Sigmoid colon (tissue), 7 donors: Measurements from ENCODE around the gene OR6M1. TPM values are rescaled to one million over a fixed set of nuclear protein-coding genes. Genes with fewer than 3 reads are reported as not detected.

Source experiments
- DNase-seq: peaks from one replicate; pipeline ENCODE4 v3.0.0-alpha.2; 2019
- H3K27ac ChIP-seq, 4 donors: fragments of 200-600 bp; sonication (generic); one replicate each; pipeline ENCODE4 v1.5.1; 2016 to 2019; ENCODE audit warnings: mild to moderate bottlenecking in 1 of 4
- H3K27me3 ChIP-seq, 3 donors: fragments of 200-600 bp; sonication (generic); one replicate each; pipeline ENCODE4 v1.5.1; 2019; ENCODE audit warnings: mild to moderate bottlenecking in 1 of 3
- H3K36me3 ChIP-seq, 4 donors: fragments of 200-600 bp; sonication (generic); one replicate each; pipeline ENCODE4 v1.5.1; 2016 to 2019
- H3K4me1 ChIP-seq, 4 donors: fragments of 200-600 bp; sonication (generic); one replicate each; pipeline ENCODE4 v1.5.1; 2017 to 2019
- H3K4me3 ChIP-seq, 4 donors: fragments of 200-600 bp; sonication (generic); one replicate each; pipeline ENCODE4 v1.5.1; 2017 to 2019; ENCODE audit warnings: mild to moderate bottlenecking in 2 of 4, moderate library complexity in 1 of 4
- H3K9me3 ChIP-seq, 4 donors: fragments of 200-600 bp in 3 of 4; sonication (generic) in 3 of 4; one replicate each; pipeline versions ENCODE4 v1.5.1 to v1.6.1; 2013 to 2019
- CTCF ChIP-seq, 4 experiments: fragments of 450-650 bp in 3 of 4; fragments of 200-600 bp in 1 of 4; IDR thresholded peaks; one replicate each; pipeline ENCODE4 v1.5.1; 2016 to 2019; ENCODE audit warnings: antibody characterized with exemption in 4 of 4, mild to moderate bottlenecking in 3 of 4, moderate library complexity in 2 of 4
- EP300 ChIP-seq, 4 donors: sonication (generic); formaldehyde crosslinking; IDR thresholded peaks; one replicate each; pipeline ENCODE4 v1.6.1; 2017; ENCODE audit warnings: antibody characterized with exemption in 4 of 4
- POLR2A ChIP-seq, 2 donors: fragments of 450-650 bp; IDR thresholded peaks; one replicate each; pipeline ENCODE4 v1.6.1; 2016; ENCODE audit warnings: antibody characterized with exemption in 2 of 2, mild to moderate bottlenecking in 2 of 2, moderate library complexity in 2 of 2
- POLR2AphosphoS5 ChIP-seq, 4 donors: sonication (generic); formaldehyde crosslinking; IDR thresholded peaks; one replicate each; pipeline ENCODE4 v1.6.1; 2017; ENCODE audit warnings: antibody characterized with exemption in 4 of 4
- WGBS, 2 donors: extraction: QIAGEN DNeasy Blood & Tissue Kit; methylation state at CpG; one replicate each; pipeline ENCODE4 v1.1.7; 2013; 5-methylcytosine and 5-hydroxymethylcytosine counted together
- intact Hi-C: fragments of 100-400 bp; cut with DNase I; formaldehyde crosslinking; loops from one replicate; pipeline ENCODE4 v1.15.1; 2023
- polyA plus RNA-seq, 3 donors: library from polyadenylated mRNA; stranded (reverse); fragments of 200-250 nt; gene quantifications; one replicate each; pipeline ENCODE4 v1.2.3, GENCODE V29; 2013
- total RNA-seq, 4 donors: library from RNA; depleted of rRNA; stranded (reverse); fragments of >200 nt; gene quantifications; one replicate each; pipeline ENCODE4 v1.1.0, GENCODE V29; 2016
- donor health status: healthy with polysubstance abuse.
- donor health status: Bipolar disorder and iron deficiency.
- donor health status: healthy.

The OR6M1 gene
- total and polyA plus RNA-seq, 7 donors = not detected

- WGBS, 2 donors = 92 to 93% methylated on average over 1 of the region's 1 CpG
- Histone ChIP-seq H3K27ac (no peak overlapping the region), H3K9me3 (no peaks in the 10 kb centered on the region), H3K36me3 (no peaks in the 10 kb centered on the region), H3K4me1 (peaks cover 0 to 5% (median 2%) of the 10 kb centered on the region in 4 donors), H3K27me3 (no peaks in the 10 kb centered on the region), H3K4me3 (no peak overlapping the region)
- DNase-seq = no peak
- intact Hi-C loops = no loop called here
- TF ChIP-seq EP300 (IDR thresholded peaks at IDR 0.05) = no peak
- TF ChIP-seq POLR2A (IDR thresholded peaks at IDR 0.05) = no peak
- no peak for TF ChIP-seq POLR2AphosphoS5 (IDR thresholded peaks at IDR 0.05)
- TF ChIP-seq CTCF (IDR thresholded peaks at IDR 0.05) = no peak
These were observed 9.9 kb downstream of the OR6M1 start for GRCh38 chr11:123796226-123796625.

GRCh38 chr11:123783536-123783935 lies 22.6 kb downstream of the OR6M1 start:
- no peak for TF ChIP-seq EP300 (IDR thresholded peaks at IDR 0.05)
- no peak for TF ChIP-seq CTCF (IDR thresholded peaks at IDR 0.05)
- no peak for TF ChIP-seq POLR2AphosphoS5 (IDR thresholded peaks at IDR 0.05)
- TF ChIP-seq POLR2A (IDR thresholded peaks at IDR 0.05) = no peak
- intact Hi-C loops = no loop called here
- no peak overlapping the region for H3K4me3 ChIP-seq
- no peak for DNase-seq
- no peaks in the 10 kb centered on the region for H3K4me1 ChIP-seq
- H3K36me3 ChIP-seq = no peaks in the 10 kb centered on the region
- 22 to 61% methylated on average over 1 of the region's 1 CpG for WGBS, 2 donors
- no peaks in the 10 kb centered on the region for H3K9me3 ChIP-seq
- H3K27ac ChIP-seq = no peak overlapping the region
- no peaks in the 10 kb centered on the region for H3K27me3 ChIP-seq

- Histone ChIP-seq H3K36me3 (no peaks in the 10 kb centered on the region), H3K4me3 (no peak overlapping the region), H3K9me3 (no peaks in the 10 kb centered on the region), H3K27me3 (no peaks in the 10 kb centered on the region), H3K27ac (no peak overlapping the region), H3K4me1 (no peaks in the 10 kb centered on the region)
- 91 to 98% methylated on average over 1 of the region's 1 CpG for WGBS, 2 donors
- intact Hi-C loops = no loop called here
- DNase-seq = no peak
- TF ChIP-seq EP300 (IDR thresholded peaks at IDR 0.05) = no peak
- TF ChIP-seq POLR2A (IDR thresholded peaks at IDR 0.05) = no peak
- no peak for TF ChIP-seq CTCF (IDR thresholded peaks at IDR 0.05)
These were observed 27.6 kb downstream of the OR6M1 start for GRCh38 chr11:123778511-123778910.

GRCh38 chr11:123775715-123776549 lies 30.2 kb downstream of the OR6M1 start:
- intact Hi-C loops = no loop called here
- H3K4me3 ChIP-seq = no peak overlapping the region
- no peak for DNase-seq
- H3K27me3 ChIP-seq = no peaks in the 10 kb centered on the region
- H3K36me3 ChIP-seq = no peaks in the 10 kb centered on the region
- TF ChIP-seq CTCF (IDR thresholded peaks at IDR 0.05) (no peak), POLR2A (IDR thresholded peaks at IDR 0.05) (no peak), POLR2AphosphoS5 (IDR thresholded peaks at IDR 0.05) (no peak), EP300 (IDR thresholded peaks at IDR 0.05) (no peak)
- WGBS, 2 donors = 64 to 70% methylated on average over 4 of the region's 4 CpGs
- H3K4me1 ChIP-seq = no peaks in the 10 kb centered on the region
- H3K9me3 ChIP-seq = no peaks in the 10 kb centered on the region
- H3K27ac ChIP-seq = no peak overlapping the region

GRCh38 chr11:123775289-123775688 lies 30.9 kb downstream of the OR6M1 start:
- intact Hi-C loops = no loop called here
- no peak overlapping the region for H3K4me3 ChIP-seq
- no peaks in the 10 kb centered on the region for H3K27me3 ChIP-seq
- no peak for DNase-seq
- no peak for TF ChIP-seq POLR2AphosphoS5 (IDR thresholded peaks at IDR 0.05)
- TF ChIP-seq CTCF (IDR thresholded peaks at IDR 0.05) = no peak
- TF ChIP-seq EP300 (IDR thresholded peaks at IDR 0.05) = no peak
- no peak for TF ChIP-seq POLR2A (IDR thresholded peaks at IDR 0.05)
- H3K9me3 ChIP-seq = no peaks in the 10 kb centered on the region
- no peak overlapping the region for H3K27ac ChIP-seq
- no peaks in the 10 kb centered on the region for H3K36me3 ChIP-seq
- no peaks in the 10 kb centered on the region for H3K4me1 ChIP-seq
- WGBS, 2 donors = 70 to 80% methylated on average over 1 of the region's 1 CpG
